HUDEP-2 (cell line): ENCODE measurements around the gene C14orf93.

Experiments used
- DNase-seq, 76 experiments: peaks; one replicate each; lab custom pipeline; 2025; ENCODE audit not compliant: unreplicated experiment in 76 of 76; lab: John Stamatoyannopoulos, UW

The C14orf93 gene

DNA sequence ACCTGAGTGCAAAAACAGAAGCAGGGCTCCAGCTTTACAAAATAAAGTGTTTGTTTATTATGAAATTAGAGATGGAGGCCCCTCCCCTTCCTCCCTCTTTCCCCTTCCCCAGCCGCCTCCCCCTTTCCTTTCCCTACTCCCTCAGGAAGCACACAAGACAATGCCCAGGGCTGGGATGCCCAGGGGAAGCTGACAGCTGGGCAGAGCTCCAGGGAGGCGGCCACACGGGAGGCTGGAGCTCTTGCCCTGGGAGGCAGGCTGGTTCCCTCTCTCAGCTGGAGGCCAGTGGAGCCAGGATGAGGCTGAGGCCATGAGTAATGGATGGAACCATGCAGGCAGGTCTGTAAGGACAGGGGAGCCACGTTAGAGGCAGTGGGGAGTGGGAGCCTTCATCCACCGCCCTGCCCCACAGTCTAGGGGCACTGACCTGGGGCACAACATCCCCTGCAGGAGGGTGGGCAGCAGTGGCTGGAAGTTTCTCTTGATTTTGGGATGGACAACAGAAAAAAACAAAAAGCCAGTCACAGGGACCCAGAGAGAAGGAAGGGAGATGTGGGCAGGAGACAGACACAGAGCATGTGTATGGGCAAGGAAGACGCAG, 37.2 kb upstream of the C14orf93 start:
- no peak for DNase-seq

GRCh38 chr14:23045419-23046357, 35.7 kb upstream of the C14orf93 start:
- no peak for DNase-seq

GRCh38 chr14:23044840-23045239, 34.9 kb upstream of the C14orf93 start:
- no peak for DNase-seq

DNA sequence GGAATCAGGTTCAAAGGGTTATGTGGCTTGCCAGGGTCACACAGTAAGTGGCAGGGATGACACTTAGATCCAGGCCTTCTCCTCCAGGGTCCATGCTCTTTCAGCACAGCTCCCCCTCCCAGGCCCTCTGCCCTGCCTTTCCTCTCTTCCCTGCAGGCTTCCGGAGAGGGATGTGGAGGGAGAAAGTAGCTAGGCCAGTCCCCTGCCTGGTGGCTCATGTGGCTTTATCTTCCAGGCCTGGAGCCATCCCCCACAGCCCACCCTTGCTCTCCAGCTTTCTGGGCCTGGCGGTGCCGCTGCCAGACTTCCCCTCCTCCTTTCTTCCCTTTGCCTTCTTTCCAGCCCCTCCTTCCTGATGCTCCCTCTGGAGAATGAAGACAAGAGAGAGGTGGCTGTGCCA, 33.8 kb upstream of the C14orf93 start:
- DNase-seq, result no peak

- DNase-seq, result no peak
These were observed 33.2 kb upstream of the C14orf93 start for GRCh38 chr14:23043145-23043544.

DNA sequence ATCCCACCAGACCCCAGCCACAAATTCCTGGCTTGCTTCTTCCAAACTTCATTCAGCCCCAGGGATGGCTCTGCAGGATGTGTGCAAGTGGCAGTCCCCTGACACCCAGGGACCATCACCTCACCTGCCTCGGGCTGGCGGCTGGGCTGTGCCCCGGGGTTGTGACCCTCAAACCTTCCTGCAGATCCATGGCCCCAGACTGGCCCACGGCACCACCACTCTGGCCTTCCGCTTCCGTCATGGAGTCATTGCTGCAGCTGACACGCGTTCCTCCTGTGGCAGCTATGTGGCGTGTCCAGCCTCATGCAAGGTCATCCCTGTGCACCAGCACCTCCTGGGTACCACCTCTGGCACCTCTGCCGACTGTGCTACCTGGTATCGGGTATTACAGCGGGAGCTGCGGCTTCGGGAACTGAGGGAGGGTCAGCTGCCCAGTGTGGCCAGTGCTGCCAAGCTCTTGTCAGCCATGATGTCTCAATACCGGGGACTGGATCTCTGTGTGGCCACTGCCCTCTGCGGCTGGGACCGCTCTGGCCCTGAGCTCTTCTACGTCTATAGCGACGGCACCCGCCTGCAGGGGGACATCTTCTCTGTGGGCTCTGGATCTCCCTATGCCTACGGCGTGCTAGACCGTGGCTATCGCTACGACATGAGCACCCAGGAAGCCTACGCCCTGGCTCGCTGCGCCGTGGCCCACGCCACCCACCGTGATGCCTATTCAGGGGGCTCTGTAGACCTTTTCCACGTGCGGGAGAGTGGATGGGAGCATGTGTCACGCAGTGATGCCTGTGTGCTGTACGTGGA, 32.4 kb upstream of the C14orf93 start, which contains the start of gene PSMB11:
Gene PSMB11, plus strand, starts transcription at position 51 of the 804 bp plus-strand sequence. Its CDS starts 14 bp downstream, at position 65.
- no peak for DNase-seq

- no peak for DNase-seq
These were observed 31.8 kb upstream of the C14orf93 start for GRCh38 chr14:23041729-23042128.

GRCh38 chr14:23040100-23040499, 30.2 kb upstream of the C14orf93 start:
- DNase-seq, result no peak

- DNase-seq, result no peak
These were observed 25.6 kb upstream of the C14orf93 start for GRCh38 chr14:23035303-23036144.

- no peak for DNase-seq
These were observed 24.8 kb upstream of the C14orf93 start, which contains the start of gene PSMB5 for GRCh38 chr14:23034498-23035302. Gene PSMB5, minus strand, starts transcription at chr14:23034900. Its CDS starts 19 bp downstream, at chr14:23034881.

GRCh38 chr14:23033801-23034497, 24.0 kb upstream of the C14orf93 start:
- no peak for DNase-seq

GRCh38 chr14:23033251-23033727, 23.3 kb upstream of the C14orf93 start:
- no peak for DNase-seq

GRCh38 chr14:23030936-23031335, 21.0 kb upstream of the C14orf93 start:
- DNase-seq, result no peak

GRCh38 chr14:23028799-23029198, 18.9 kb upstream of the C14orf93 start:
- no peak for DNase-seq

GRCh38 chr14:23025151-23025814, 15.3 kb upstream of the C14orf93 start:
- DNase-seq, result no peak

DNA sequence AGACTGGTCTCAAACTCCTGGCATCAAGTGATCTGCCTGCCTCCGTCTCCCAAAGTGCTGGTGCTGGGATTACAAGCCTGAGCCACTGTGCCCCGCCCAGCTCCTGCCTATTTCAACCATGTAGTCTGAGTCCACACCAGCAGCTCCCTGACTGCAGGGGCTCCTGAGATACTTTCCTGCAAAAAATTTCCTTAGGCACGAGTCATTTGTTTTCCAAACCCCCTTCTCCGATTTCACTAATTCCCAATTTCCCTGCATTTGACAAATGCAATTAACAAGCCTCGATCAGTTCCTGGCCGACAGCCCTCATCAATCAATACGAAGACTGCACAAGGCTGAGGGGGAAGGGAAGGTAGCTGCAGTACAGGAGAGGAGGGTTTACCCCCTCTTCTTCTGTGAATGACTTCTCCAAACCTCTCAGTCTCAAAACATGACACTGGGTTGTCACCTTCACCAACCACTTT, 14.7 kb upstream of the C14orf93 start:
- no peak for DNase-seq

DNA sequence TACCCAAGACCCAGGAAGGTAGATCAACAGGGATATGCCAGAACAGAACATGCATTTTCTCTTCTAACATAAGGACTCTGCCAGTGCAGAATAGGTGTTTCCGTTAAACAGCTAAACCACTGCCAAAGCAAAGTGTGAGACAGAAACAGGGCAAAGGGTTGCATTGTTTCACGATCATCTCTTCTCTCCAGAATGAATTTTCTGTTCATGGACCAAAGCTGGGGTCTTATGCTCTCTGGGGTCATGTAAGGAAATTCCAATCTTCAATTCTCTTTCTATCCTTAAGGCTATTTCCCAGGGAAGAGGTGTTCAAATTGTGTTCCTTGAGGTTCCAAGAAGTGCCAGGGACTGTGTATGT, 13.8 kb upstream of the C14orf93 start:
- no peak for DNase-seq
